Measurements from ENCODE around the gene RXRA.

Gene RXRA

GRCh38 chr9:134325096-134325812 is 1.0 kb upstream of the RXRA start:
- DNase-seq (ENCODE audit: low read depth), result no peak

- DNase-seq (ENCODE audit: low read depth), result no peak
These were observed 708 bp downstream of the RXRA start for GRCh38 chr9:134326724-134327601.

GRCh38 chr9:134327671-134328231 is 1.5 kb downstream of the RXRA start:
- DNase-seq (ENCODE audit: low read depth), result no peak

GRCh38 chr9:134328341-134328840 is 2.1 kb downstream of the RXRA start:
- peak; percentile 13 for DNase-seq (ENCODE audit: low read depth)

- no peak for DNase-seq (ENCODE audit: low read depth)
These were observed 2.8 kb downstream of the RXRA start for GRCh38 chr9:134328841-134329575.

- no peak for DNase-seq (ENCODE audit: low read depth)
These were observed 3.3 kb downstream of the RXRA start for GRCh38 chr9:134329576-134329855.

GRCh38 chr9:134329886-134330285 is 3.6 kb downstream of the RXRA start:
- DNase-seq (ENCODE audit: low read depth), result no peak

GRCh38 chr9:134330590-134330989 is 4.3 kb downstream of the RXRA start:
- DNase-seq (ENCODE audit: low read depth), result no peak

- no peak for DNase-seq (ENCODE audit: low read depth)
These were observed 5.2 kb downstream of the RXRA start for GRCh38 chr9:134331186-134332025.

GRCh38 chr9:134332266-134332665 is 6.0 kb downstream of the RXRA start:
- no peak for DNase-seq (ENCODE audit: low read depth)

- no peak for DNase-seq (ENCODE audit: low read depth)
These were observed 6.6 kb downstream of the RXRA start for GRCh38 chr9:134332841-134333233.

GRCh38 chr9:134333234-134333873 is 7.1 kb downstream of the RXRA start:
- no peak for DNase-seq (ENCODE audit: low read depth)

GRCh38 chr9:134333874-134334581 is 7.8 kb downstream of the RXRA start:
- DNase-seq (ENCODE audit: low read depth), result no peak

- no peak for DNase-seq (ENCODE audit: low read depth)
These were observed 8.8 kb downstream of the RXRA start for GRCh38 chr9:134335061-134335460.

- DNase-seq (ENCODE audit: low read depth), result no peak
These were observed 9.4 kb downstream of the RXRA start for GRCh38 chr9:134335486-134336220.

GRCh38 chr9:134336228-134336627 is 10.0 kb downstream of the RXRA start:
- DNase-seq (ENCODE audit: low read depth), result no peak

- DNase-seq (ENCODE audit: low read depth), result no peak
These were observed 10.7 kb downstream of the RXRA start for GRCh38 chr9:134336924-134337323.

GRCh38 chr9:134337469-134337868 is 11.2 kb downstream of the RXRA start:
- DNase-seq (ENCODE audit: low read depth), result no peak

GRCh38 chr9:134338394-134339182 is 12.3 kb downstream of the RXRA start:
- DNase-seq (ENCODE audit: low read depth), result no peak

Data from fibroblast of the conjunctiva (primary cell).